Measurements from ENCODE around the gene TBC1D12. TPM values are rescaled to one million over a fixed set of nuclear protein-coding genes. Genes with fewer than 3 reads are reported as not detected.

TBC1D12 gene
- total and polyA plus RNA-seq, 2 experiments from 2014 or later: 5.3 to 8.5 TPM

GRCh38 chr10:94450782-94451181 is 48.4 kb downstream of the TBC1D12 start:
- H3K4me3 ChIP-seq: no peak overlapping the region
- no peaks in the 10 kb centered on the region for H3K9me3 ChIP-seq (ENCODE audit: low read depth)
- H3K4me1 ChIP-seq (ENCODE audit: low read depth): no peaks in the 10 kb centered on the region
- no peaks in the 10 kb centered on the region for H3K27me3 ChIP-seq
- H3K27ac ChIP-seq: no peak overlapping the region
- no peak for DNase-seq (ENCODE audit: low read depth in 1 of 2, low spot score in 1 of 2)
- H3K36me3 ChIP-seq: no peaks in the 10 kb centered on the region
- TF ChIP-seq, protein P1, sequence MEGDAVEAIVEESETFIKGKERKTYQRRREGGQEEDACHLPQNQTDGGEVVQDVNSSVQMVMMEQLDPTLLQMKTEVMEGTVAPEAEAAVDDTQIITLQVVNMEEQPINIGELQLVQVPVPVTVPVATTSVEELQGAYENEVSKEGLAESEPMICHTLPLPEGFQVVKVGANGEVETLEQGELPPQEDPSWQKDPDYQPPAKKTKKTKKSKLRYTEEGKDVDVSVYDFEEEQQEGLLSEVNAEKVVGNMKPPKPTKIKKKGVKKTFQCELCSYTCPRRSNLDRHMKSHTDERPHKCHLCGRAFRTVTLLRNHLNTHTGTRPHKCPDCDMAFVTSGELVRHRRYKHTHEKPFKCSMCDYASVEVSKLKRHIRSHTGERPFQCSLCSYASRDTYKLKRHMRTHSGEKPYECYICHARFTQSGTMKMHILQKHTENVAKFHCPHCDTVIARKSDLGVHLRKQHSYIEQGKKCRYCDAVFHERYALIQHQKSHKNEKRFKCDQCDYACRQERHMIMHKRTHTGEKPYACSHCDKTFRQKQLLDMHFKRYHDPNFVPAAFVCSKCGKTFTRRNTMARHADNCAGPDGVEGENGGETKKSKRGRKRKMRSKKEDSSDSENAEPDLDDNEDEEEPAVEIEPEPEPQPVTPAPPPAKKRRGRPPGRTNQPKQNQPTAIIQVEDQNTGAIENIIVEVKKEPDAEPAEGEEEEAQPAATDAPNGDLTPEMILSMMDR (IDR thresholded peaks at IDR 0.05; ENCODE audit: low read depth, low read length): no peak

DNA sequence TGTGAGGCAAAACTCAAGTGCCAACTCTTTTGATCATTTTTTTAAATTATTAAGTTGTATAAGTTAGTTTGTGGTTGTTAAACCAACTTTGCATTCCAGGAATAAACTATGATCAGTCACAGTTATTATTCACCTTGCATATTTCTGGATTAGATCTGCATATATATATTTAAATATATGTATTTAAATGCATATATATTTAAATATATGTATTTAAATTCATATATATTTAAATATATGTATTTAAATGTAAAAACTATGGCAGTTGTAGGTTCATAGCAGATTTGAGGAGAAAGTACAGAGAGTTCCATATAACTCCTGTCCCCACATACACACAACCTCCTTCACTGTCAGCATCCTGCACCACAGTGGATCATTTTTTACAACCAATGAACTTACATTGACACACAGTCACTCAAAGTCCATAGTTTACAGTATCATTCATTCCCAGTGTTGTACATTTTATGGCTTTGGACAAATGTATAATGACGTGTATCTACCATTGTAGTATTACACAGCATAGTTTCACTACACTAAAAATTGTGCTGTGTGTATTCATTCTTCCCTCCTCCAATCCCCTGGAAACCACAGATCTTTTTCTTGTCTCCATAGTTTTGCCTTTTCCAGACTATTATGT is 49.7 kb downstream of the TBC1D12 start:
- Histone ChIP-seq H3K9me3 (ENCODE audit: low read depth) (no peaks in the 10 kb centered on the region), H3K27me3 (no peaks in the 10 kb centered on the region), H3K4me1 (ENCODE audit: low read depth) (no peaks in the 10 kb centered on the region), H3K4me3 (no peak overlapping the region), H3K36me3 (no peaks in the 10 kb centered on the region), H3K27ac (no peak overlapping the region)
- no peak for DNase-seq (ENCODE audit: low read depth in 1 of 2, low spot score in 1 of 2)
- TF ChIP-seq, protein P1 (IDR thresholded peaks at IDR 0.05; ENCODE audit: low read depth, low read length): no peak

DNA sequence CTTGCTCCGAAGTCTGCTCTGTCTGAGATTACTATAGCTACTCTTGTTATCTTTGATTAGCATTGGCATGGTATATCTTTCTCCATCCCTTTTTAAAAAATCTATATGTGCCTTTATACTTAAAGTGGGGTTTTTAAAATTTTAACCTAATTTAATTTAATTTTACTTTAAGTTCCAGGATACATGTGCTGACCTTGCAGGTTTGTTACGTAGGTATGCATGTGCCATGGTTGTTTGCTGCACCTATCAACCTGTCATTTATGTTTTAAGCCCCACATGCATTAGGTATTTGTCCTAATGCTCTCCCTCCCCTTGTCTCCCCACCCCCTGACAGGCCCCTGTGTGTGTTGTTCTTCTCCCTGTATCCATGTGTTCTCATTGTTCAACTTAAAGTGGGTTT is 54.6 kb downstream of the TBC1D12 start:
- H3K36me3 ChIP-seq: no peaks in the 10 kb centered on the region
- TF ChIP-seq, protein P1 (IDR thresholded peaks at IDR 0.05; ENCODE audit: low read depth, low read length): no peak
- H3K9me3 ChIP-seq (ENCODE audit: low read depth): no peaks in the 10 kb centered on the region
- DNase-seq (ENCODE audit: low read depth in 1 of 2, low spot score in 1 of 2): no peak
- no peaks in the 10 kb centered on the region for H3K4me1 ChIP-seq (ENCODE audit: low read depth)
- no peak overlapping the region for H3K4me3 ChIP-seq
- H3K27me3 ChIP-seq: no peaks in the 10 kb centered on the region
- no peak overlapping the region for H3K27ac ChIP-seq

GRCh38 chr10:94459385-94459784 is 57.0 kb downstream of the TBC1D12 start:
- Histone ChIP-seq H3K9me3 (ENCODE audit: low read depth) (no peaks in the 10 kb centered on the region), H3K27me3 (no peaks in the 10 kb centered on the region), H3K36me3 (no peaks in the 10 kb centered on the region), H3K4me1 (ENCODE audit: low read depth) (no peaks in the 10 kb centered on the region), H3K4me3 (no peak overlapping the region), H3K27ac (no peak overlapping the region)
- no peak for DNase-seq (ENCODE audit: low read depth in 1 of 2, low spot score in 1 of 2)
- TF ChIP-seq, protein P1 (IDR thresholded peaks at IDR 0.05; ENCODE audit: low read depth, low read length): no peak

DNA sequence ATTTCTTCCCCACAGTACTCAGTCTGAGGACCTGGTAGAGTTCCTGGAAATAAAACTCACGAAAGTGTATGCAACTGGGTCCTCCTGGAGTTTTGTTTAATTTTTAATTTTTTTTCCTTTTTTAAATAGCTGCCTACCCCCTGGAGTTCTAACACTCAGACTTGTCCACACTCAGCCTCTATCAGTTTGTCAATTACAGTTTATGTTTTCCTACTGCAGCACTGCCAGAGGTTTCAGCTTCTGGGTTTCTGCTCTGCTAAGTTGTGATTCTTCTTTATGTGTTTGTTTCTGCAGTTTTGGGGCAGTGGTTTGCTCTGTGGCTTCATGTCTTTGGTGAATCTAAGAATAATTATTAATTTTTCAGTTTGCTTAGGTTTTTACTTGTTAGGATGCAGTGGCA is 59.2 kb downstream of the TBC1D12 start:
- Histone ChIP-seq H3K4me1 (ENCODE audit: low read depth) (no peaks in the 10 kb centered on the region), H3K9me3 (ENCODE audit: low read depth) (no peaks in the 10 kb centered on the region), H3K36me3 (peaks cover 2% of the 10 kb centered on the region), H3K4me3 (no peak overlapping the region), H3K27me3 (no peaks in the 10 kb centered on the region), H3K27ac (no peak overlapping the region)
- DNase-seq (ENCODE audit: low read depth in 1 of 2, low spot score in 1 of 2): no peak
- TF ChIP-seq, protein P1 (IDR thresholded peaks at IDR 0.05; ENCODE audit: low read depth, low read length): no peak

All from cardiac muscle cell (in vitro differentiated cells and primary cell).